NCI-H1694 treated with DMSO at 0.1 percent for 48 hours (cell line): Measurements from ENCODE around the gene PGM5.
"Not testable (repeated sequence)": the region's sequence is repeated elsewhere in the genome, so short reads cannot be mapped to it uniquely, and the experiment has no call there.

Source experiments
- DNase-seq: peaks from one replicate; lab custom pipeline; 2025; lab: John Stamatoyannopoulos, UW

The PGM5 gene

DNA sequence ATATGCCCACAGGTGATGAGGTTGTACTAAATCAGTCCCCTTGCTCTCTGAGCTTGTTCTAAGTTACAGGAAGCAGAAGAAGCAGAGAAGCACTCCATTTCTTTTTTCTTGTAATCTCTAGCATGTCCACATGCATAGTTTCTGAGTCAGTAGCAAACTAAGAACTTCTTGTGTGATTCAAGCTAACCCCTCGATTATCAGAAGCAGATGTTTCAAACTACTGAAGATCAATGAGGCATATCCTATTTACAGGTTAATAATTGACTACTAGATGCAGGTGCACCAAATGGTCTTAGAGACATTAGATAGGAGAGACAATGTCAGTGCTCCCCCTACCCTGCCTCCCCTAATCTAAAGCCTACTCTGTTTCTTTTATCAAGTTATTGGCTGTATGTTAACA is 21.3 kb downstream of the PGM5 start:
- not testable (repeated sequence) for DNase-seq

DNA sequence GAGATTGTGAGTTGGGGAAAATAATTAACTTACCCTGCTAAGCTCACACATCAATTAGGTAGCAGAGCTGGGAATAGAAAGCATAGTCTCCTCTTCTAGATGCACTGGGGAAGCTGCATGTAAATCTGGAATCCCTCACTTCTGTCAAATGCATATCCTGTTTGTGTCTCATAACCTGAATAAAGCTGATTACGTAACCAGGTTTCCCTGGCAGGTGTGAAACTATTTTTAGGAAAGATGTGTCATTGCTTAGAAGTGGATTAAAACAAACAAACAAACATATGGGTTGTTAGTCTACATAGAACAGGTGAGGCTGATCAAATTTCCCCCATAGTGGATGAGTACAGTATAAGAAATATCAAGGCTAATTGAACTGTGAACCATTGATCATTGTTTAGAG is 27.5 kb downstream of the PGM5 start:
- DNase-seq, result not testable (repeated sequence)

DNA sequence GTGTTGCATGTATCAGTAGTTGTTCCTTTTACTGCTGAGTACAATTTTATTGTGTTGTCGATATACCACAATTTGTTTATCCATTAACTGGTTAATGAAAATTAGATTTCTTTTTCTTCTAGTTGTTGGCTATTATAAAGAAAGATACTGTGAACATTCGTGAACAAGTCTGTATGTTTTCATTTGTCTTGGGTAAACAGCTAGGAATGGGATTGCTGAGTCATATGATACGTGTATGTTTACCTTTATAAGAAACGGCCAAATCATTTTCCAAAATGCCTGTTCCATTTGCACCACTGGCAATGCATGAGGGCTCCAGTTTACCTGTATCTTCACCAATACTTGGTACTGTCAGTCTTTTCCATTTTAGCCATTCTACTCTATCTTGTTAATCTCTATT is 33.1 kb downstream of the PGM5 start:
- DNase-seq, result not testable (repeated sequence)

- DNase-seq, result not testable (repeated sequence)
These were observed 34.3 kb downstream of the PGM5 start for GRCh38 chr9:68390737-68391136.

GRCh38 chr9:68396411-68397094 is 40.1 kb downstream of the PGM5 start:
- DNase-seq, result not testable (repeated sequence)

DNA sequence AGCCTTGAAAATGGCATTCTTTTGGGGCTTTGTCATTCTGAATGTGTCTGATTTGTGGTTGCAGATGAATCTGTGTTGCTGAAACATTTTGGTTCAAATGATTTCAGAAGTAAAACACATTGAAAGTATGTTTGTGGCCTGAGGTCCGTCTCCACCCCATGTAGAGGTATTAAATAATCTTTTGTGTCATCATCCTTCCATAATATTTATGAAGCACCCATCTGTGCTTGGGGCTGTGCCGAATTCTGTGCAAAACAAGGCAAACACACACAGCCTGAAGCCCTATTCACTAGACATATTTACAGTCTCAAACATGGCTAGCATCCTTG is 40.6 kb downstream of the PGM5 start:
- not testable (repeated sequence) for DNase-seq

DNA sequence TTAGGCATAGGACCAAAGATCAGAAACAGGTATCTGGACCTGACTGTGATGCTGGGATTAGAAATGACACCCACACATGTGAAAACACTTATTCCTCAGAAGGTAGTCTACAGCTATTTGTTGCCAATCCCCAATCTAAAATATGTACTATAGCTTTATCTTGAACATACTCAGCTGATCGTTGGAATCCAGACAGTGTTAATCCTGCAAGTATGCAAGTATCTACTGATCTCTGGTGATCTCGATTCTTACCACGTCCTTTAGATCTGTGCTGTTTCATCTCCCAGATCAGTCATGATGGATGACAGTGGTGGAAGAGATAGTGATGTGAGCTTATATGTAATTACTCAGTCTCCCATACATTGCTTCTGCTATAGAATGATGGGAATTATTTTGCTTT is 41.4 kb downstream of the PGM5 start:
- not testable (repeated sequence) for DNase-seq

- DNase-seq, result not testable (repeated sequence)
These were observed 41.9 kb downstream of the PGM5 start for GRCh38 chr9:68398324-68398723.

GRCh38 chr9:68404421-68405185 is 48.2 kb downstream of the PGM5 start:
- not testable (repeated sequence) for DNase-seq

- DNase-seq, result not testable (repeated sequence)
These were observed 55.5 kb downstream of the PGM5 start for GRCh38 chr9:68411865-68412264.

DNA sequence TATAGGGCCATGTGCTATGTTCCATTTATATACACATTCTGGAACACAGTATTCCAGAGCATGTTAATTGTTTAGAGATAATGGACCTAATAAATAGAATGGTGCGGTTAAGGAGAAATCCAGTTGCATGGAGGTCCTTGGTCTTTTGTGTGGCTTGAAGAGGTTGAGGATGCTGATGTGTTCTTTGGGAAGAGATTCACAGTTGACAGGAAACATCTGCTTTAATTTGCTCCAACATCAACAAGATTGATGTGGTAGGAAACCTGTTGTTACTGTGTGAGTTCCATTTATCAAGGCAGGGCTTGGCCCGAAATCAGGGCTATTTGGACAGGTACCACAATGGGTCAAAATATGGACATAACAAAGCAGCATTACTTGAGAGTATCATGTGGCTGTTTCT is 56.3 kb downstream of the PGM5 start:
- DNase-seq, result not testable (repeated sequence)

DNA sequence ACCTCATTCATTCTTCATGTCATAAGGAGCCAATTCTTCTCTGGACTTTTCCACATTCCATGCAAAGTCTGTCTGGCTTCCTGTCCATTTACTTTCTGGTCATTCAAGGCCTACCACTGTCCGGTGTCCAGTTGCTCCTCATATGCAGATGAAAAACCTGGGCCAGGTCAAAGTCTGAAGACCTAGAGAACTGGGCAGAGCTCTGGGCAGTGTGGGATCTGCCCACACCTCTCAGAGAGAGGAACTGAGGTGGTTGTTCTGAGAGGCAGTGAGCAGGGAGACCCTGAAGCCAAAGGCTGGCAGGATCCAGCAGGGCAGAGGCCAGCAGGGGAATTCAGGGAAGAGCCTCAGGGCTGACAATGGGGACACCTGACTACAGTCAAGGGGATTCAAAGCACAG is 58.7 kb downstream of the PGM5 start:
- not testable (repeated sequence) for DNase-seq

GRCh38 chr9:68416936-68417564 is 60.6 kb downstream of the PGM5 start:
- no peak for DNase-seq

DNA sequence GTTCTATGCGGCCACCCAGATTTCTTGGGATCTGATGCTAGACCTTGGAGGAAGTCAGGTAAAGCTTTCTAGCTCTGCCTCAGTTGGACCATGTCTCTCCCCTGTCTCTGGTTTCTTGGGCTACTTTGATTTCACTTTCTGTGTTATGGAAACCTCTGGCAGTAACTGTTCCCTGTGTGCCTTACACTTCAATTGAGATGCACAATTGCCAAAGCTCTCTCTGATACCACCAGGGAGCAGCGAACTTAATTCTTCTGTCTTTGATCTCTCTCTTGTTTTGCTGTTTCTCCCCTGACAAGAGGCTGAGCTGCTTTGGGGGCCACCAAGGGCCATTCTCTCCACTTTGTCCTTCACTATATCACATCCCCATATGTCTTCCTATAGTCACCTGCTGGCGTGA is 61.4 kb downstream of the PGM5 start:
- DNase-seq, result no peak

GRCh38 chr9:68418259-68418845 is 61.9 kb downstream of the PGM5 start:
- DNase-seq, result no peak

DNA sequence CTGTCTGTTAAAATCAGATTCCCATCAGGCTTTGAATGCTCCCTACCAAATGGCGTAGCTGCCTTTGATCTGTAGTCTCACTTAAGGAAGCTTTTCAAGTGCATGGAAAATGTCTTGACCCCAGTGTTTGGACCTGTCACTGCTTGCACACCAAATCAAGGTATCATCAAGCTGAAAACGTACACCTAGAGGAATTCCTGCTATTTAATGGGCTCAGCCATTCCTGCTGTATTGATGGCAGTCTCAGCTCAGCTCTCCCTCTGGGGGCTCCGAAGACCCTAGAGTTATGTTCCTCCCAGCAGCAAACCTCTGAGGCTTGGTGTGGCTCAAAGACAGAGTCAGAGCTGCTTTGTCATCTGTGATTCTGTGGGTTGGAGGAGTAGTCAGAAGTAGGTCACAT is 63.5 kb downstream of the PGM5 start:
- DNase-seq, result no peak

- no peak for DNase-seq
These were observed 70.3 kb downstream of the PGM5 start for GRCh38 chr9:68426755-68427154.

- DNase-seq, result no peak
These were observed 71.0 kb downstream of the PGM5 start for GRCh38 chr9:68427216-68427977.

DNA sequence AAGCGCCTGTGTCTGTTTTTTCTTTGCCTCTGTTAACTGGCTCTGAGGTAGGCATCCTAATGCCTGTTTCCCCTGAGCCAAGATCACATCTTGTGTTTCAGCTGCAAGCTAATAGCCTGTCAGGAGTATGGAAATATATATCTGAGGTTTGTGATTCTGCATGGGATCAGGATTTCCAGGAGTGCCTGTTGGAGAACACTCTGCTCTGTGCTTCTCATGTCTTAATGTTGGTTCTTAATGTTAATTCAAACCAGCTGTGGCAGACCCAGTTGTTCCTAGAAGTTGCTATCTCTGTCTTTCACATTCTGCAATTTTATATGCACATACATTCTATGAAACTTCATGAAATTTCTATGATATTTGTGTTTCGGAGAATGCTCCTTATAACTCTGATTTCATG is 72.1 kb downstream of the PGM5 start:
- no peak for DNase-seq

GRCh38 chr9:68429631-68430030 is 73.2 kb downstream of the PGM5 start:
- DNase-seq, result no peak

DNA sequence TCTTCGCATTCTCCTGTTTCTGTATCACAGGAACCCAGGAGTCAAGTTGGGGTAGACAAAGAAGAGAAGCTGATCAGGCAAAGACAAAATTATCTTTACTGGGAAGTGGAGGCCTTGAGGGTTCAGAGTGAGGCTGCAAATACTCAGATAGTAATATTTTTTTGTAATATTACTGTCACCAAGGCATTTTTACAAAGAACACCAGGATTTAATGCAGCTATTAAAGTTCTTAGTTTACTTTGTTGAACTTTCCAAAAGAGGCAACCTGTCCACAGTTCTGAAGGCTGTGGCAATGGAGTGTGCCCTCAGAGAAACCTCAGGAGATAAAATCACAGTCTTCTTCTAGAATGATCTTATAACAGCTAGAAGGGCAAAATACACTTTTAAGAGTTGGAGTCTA is 74.9 kb downstream of the PGM5 start:
- no peak for DNase-seq

GRCh38 chr9:68433531-68434110 is 77.2 kb downstream of the PGM5 start:
- DNase-seq, result no peak
